Measurements from ENCODE around the gene ZBTB17. TPM values are rescaled to one million over a fixed set of nuclear protein-coding genes. Genes with fewer than 3 reads are reported as not detected.
A peak's percentile ranks its signal among the peaks of the same experiment; 100 is the strongest.
"Not testable (repeated sequence)": the region's sequence is repeated elsewhere in the genome, so short reads cannot be mapped to it uniquely, and the experiment has no call there.

Gene ZBTB17
- total and polyA plus RNA-seq, 12 donors, result 8.0 to 172 (median 33.7) TPM

DNA sequence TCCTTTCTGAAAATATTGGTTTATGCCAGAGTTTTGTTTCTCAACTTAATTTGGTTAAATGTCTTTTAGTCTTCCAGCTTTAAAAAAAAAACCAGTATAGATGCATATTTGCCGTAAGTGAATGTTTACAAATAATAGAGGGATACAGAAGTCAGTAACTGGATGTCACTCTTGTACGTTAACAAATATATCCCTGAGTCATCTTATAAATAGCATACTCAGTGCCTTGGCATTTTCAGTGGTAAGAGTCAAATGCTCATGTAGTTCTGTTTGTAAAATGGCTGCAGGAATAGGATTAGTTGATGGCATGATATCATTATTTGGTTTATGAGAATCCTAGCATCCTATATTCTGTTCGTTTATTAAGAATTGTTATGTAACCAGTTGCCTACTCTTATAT is 73.0 kb downstream of the ZBTB17 start:
- Histone ChIP-seq H3K27me3 (no peaks in the 10 kb centered on the region), H3K4me3 (no peak overlapping the region), H3K9me3 (replicated peaks in 1 of 3) (no peaks in the 10 kb centered on the region), H3K4me1 (replicated peaks in 1 of 2) (peaks cover 8 to 25% of the 10 kb centered on the region in 2 donors), H3K27ac (no peak overlapping the region), H3K36me3 (replicated peaks in 1 of 2) (no peaks in the 10 kb centered on the region)
- TF ChIP-seq, protein P1, sequence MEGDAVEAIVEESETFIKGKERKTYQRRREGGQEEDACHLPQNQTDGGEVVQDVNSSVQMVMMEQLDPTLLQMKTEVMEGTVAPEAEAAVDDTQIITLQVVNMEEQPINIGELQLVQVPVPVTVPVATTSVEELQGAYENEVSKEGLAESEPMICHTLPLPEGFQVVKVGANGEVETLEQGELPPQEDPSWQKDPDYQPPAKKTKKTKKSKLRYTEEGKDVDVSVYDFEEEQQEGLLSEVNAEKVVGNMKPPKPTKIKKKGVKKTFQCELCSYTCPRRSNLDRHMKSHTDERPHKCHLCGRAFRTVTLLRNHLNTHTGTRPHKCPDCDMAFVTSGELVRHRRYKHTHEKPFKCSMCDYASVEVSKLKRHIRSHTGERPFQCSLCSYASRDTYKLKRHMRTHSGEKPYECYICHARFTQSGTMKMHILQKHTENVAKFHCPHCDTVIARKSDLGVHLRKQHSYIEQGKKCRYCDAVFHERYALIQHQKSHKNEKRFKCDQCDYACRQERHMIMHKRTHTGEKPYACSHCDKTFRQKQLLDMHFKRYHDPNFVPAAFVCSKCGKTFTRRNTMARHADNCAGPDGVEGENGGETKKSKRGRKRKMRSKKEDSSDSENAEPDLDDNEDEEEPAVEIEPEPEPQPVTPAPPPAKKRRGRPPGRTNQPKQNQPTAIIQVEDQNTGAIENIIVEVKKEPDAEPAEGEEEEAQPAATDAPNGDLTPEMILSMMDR (IDR thresholded peaks at IDR 0.05), result no peak
- TF ChIP-seq POLR2A (IDR thresholded peaks at IDR 0.05), result no peak
- intact Hi-C loops (cut with DNase I), result no loop called here
- no peak for DNase-seq
- 58 to 72% (median 70%) methylated on average over 3 of the region's 3 CpGs for WGBS, 4 donors

DNA sequence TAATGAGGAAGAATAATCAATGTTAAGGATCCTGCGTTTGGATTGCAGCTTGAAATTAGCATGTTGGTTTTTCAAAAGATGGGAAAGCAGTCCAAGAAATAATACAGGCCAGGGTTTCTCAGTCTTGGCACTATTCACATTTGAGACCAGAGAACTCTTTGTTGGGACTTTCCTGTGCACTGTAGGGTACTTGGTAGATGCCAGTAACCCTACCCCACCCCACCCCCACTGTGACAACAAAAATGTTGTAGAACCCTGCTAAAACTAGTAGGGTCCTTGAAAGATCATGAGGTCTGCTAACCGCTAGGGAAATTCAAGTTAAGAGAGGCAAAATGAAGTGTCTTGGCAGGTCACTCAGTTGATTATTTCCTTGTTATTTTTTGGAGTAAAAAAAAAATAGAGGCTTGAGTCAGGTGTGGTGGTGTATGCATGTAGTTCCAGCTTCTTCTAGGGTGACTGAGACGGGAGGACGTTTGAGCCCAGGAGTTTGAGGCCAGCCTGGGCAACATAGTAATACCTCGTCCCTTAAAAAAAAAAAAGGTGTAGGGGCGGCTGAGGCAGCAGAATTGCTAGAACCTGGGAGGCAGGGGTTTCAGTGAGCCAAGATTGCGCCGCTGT is 75.1 kb downstream of the ZBTB17 start:
- Histone ChIP-seq H3K9me3 (replicated peaks in 1 of 3) (no peaks in the 10 kb centered on the region), H3K27me3 (no peaks in the 10 kb centered on the region), H3K4me3 (no peak overlapping the region), H3K36me3 (replicated peaks in 1 of 2) (no peaks in the 10 kb centered on the region), H3K4me1 (replicated peaks in 1 of 2) (peaks cover 0 to 22% of the 10 kb centered on the region in 2 donors), H3K27ac (peak overlapping the region in 1 of 5 donors; percentile 43)
- DNase-seq, result no peak
- intact Hi-C loops (cut with DNase I), result no loop called here
- TF ChIP-seq, protein P1 (IDR thresholded peaks at IDR 0.05), result no peak
- TF ChIP-seq POLR2A (IDR thresholded peaks at IDR 0.05), result no peak
- 82 to 85% (median 83%) methylated on average over 8 of the region's 8 CpGs for WGBS, 4 donors

- no peak for DNase-seq
- TF ChIP-seq, protein P1 (IDR thresholded peaks at IDR 0.05), result no peak
- TF ChIP-seq POLR2A (IDR thresholded peaks at IDR 0.05), result no peak
- 94 to 96% (median 95%) methylated on average over 9 of the region's 9 CpGs for WGBS, 4 donors
- Histone ChIP-seq H3K27me3 (no peaks in the 10 kb centered on the region), H3K27ac (no peak overlapping the region), H3K36me3 (replicated peaks in 1 of 2) (no peaks in the 10 kb centered on the region), H3K4me1 (replicated peaks in 1 of 2) (peaks cover 0 to 22% of the 10 kb centered on the region in 2 donors), H3K4me3 (no peak overlapping the region), H3K9me3 (replicated peaks in 1 of 3) (no peaks in the 10 kb centered on the region)
- intact Hi-C loops (cut with DNase I), result no loop called here
Observed at GRCh38 chr1:15899266-15899665, 76.6 kb downstream of the ZBTB17 start.

GRCh38 chr1:15896841-15897610 is 78.9 kb downstream of the ZBTB17 start:
- H3K9me3 ChIP-seq (replicated peaks in 1 of 3); H3K36me3 ChIP-seq (replicated peaks in 1 of 2); H3K4me3 ChIP-seq; DNase-seq; H3K27ac ChIP-seq; H3K27me3 ChIP-seq; intact Hi-C loops (cut with DNase I): not testable (repeated sequence)
- WGBS, 4 donors, result 95 to 97% (median 96%) methylated on average over 20 of the region's 20 CpGs
- H3K4me1 ChIP-seq (replicated peaks in 1 of 2), result peaks cover 0 to 26% of the 10 kb centered on the region in 2 donors
